ENCODE results near the gene TCEAL5. TPM values are rescaled to one million over a fixed set of nuclear protein-coding genes. Genes with fewer than 3 reads are reported as not detected.
A peak's percentile ranks its signal among the peaks of the same experiment; 100 is the strongest.

The TCEAL5 gene
- total RNA-seq, 1 donor from 2014 or later: not detected

DNA sequence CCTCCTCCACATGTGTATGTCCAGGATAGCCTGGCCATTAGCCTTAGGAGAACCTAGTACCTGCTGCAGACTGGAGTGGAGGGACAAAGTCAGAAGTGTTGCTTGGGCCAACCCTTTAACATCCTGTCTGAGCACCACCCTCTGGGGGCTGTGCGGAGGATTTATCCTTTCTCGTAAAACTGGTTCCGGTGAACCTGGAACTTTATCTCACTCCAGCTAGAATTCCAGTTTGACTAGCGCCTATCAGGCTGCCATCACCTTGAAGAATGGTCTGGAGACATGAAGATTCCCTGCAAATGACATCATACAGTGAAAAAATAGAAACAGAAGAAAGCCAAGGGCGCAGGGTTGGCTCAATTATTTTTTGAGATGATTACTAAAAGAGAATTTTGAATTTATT lies 25.6 kb downstream of the TCEAL5 start:
- Histone ChIP-seq H3K9ac (no peak overlapping the region), H3F3A (ENCODE audit: low read depth) (peaks cover 19% of the 10 kb centered on the region), H3K4me2 (no peak overlapping the region), H3K36me3 (no peaks in the 10 kb centered on the region), H3K4me1 (peaks cover 7% of the 10 kb centered on the region), H4K20me1 (ENCODE audit: low read depth) (no peaks in the 10 kb centered on the region), H2AFZ (replicated peaks) (no peak overlapping the region), H3K27ac (no peak overlapping the region), H3K27me3 (no peaks in the 10 kb centered on the region), H3K9me3 (ENCODE audit: low read depth) (no peaks in the 10 kb centered on the region), H3K4me3 (no peak overlapping the region), H3K79me2 (ENCODE audit: low read depth) (peaks cover 17% of the 10 kb centered on the region)
- Mint-ChIP-seq H3K4me3 (no peak overlapping the region), H3K4me1 (peaks cover 19% of the 10 kb centered on the region), H3K36me3 (peaks cover 11% of the 10 kb centered on the region), H3K27me3 (ENCODE audit: insufficient read depth, low read depth) (peaks cover 2% of the 10 kb centered on the region), H3K9me3 (no peaks in the 10 kb centered on the region), H3K27ac (no peak overlapping the region)
- TF ChIP-seq, protein P1, sequence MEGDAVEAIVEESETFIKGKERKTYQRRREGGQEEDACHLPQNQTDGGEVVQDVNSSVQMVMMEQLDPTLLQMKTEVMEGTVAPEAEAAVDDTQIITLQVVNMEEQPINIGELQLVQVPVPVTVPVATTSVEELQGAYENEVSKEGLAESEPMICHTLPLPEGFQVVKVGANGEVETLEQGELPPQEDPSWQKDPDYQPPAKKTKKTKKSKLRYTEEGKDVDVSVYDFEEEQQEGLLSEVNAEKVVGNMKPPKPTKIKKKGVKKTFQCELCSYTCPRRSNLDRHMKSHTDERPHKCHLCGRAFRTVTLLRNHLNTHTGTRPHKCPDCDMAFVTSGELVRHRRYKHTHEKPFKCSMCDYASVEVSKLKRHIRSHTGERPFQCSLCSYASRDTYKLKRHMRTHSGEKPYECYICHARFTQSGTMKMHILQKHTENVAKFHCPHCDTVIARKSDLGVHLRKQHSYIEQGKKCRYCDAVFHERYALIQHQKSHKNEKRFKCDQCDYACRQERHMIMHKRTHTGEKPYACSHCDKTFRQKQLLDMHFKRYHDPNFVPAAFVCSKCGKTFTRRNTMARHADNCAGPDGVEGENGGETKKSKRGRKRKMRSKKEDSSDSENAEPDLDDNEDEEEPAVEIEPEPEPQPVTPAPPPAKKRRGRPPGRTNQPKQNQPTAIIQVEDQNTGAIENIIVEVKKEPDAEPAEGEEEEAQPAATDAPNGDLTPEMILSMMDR (IDR thresholded peaks at IDR 0.05): no peak
- TF ChIP-seq EZH2phosphoT487 (IDR thresholded peaks at IDR 0.05) (no peak), EZH2 (IDR thresholded peaks at IDR 0.05) (no peak)
- DNase-seq (ENCODE audit: low spot score): no peak

DNA sequence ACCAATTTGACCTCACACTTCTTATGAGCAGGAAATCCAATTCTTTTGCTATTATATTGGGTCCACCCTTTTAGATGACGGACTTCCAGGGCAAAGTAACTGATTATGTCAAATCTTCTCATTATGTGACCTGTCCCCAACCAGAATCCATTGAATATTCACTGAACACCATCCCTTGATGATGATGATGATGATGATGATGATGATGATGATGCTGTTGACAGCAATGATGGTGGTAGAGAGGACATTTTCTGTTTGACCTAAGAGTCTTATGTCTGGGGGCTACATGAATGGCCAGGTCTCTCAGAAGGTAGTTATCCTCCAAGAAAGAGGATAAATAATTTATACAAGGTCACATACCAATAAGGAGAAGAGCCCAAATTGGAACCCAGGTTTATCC lies 26.7 kb downstream of the TCEAL5 start:
- Histone ChIP-seq H2AFZ (replicated peaks) (no peak overlapping the region), H3K4me1 (peaks cover 7% of the 10 kb centered on the region), H3K36me3 (no peaks in the 10 kb centered on the region), H3K79me2 (ENCODE audit: low read depth) (peaks cover 17% of the 10 kb centered on the region), H3K27ac (no peak overlapping the region), H3K27me3 (no peaks in the 10 kb centered on the region), H3K4me3 (no peak overlapping the region), H3F3A (ENCODE audit: low read depth) (peaks cover 18% of the 10 kb centered on the region), H4K20me1 (ENCODE audit: low read depth) (no peaks in the 10 kb centered on the region), H3K4me2 (no peak overlapping the region), H3K9me3 (ENCODE audit: low read depth) (no peaks in the 10 kb centered on the region), H3K9ac (no peak overlapping the region)
- Mint-ChIP-seq H3K27me3 (ENCODE audit: insufficient read depth, low read depth) (no peaks in the 10 kb centered on the region), H3K9me3 (no peaks in the 10 kb centered on the region), H3K4me1 (peaks cover 11% of the 10 kb centered on the region), H3K4me3 (no peak overlapping the region), H3K36me3 (peaks cover 11% of the 10 kb centered on the region), H3K27ac (no peak overlapping the region)
- TF ChIP-seq, protein P1 (IDR thresholded peaks at IDR 0.05): no peak
- TF ChIP-seq EZH2phosphoT487 (IDR thresholded peaks at IDR 0.05): no peak
- no peak for TF ChIP-seq EZH2 (IDR thresholded peaks at IDR 0.05)
- DNase-seq (ENCODE audit: low spot score): no peak

DNA sequence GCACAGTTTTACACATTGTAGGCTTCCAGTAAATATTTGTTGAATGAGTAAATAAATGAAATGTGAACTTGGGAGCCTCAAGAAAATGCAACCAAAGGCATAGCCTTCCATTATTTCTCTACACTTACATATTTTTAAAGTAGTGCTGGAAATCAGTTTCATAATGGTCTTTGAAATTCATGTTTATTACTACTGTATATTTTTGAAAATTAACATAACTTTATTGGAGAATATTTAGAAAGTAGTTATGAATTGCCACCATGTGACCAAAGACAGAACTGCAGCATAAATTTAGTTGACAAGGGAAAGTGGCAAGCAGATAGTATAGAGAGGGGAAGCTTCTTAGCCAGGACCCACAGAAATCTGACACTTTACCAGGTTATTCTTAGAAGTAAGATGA lies 28.0 kb downstream of the TCEAL5 start:
- no peak overlapping the region for H3K4me3 Mint-ChIP-seq
- DNase-seq (ENCODE audit: low spot score): no peak

More for the DNA sequence above, 28.0 kb downstream of the TCEAL5 start:
- no peak overlapping the region for H3K4me3 ChIP-seq
- H3F3A ChIP-seq (ENCODE audit: low read depth): peaks cover 5% of the 10 kb centered on the region
- H3K27ac Mint-ChIP-seq: no peak overlapping the region
- peaks cover 3% of the 10 kb centered on the region for H3K4me1 ChIP-seq
- H2AFZ ChIP-seq (replicated peaks): no peak overlapping the region
- H3K27me3 Mint-ChIP-seq (ENCODE audit: insufficient read depth, low read depth): no peaks in the 10 kb centered on the region
- no peaks in the 10 kb centered on the region for H3K9me3 ChIP-seq (ENCODE audit: low read depth)
- H3K36me3 Mint-ChIP-seq: peaks cover 8% of the 10 kb centered on the region
- no peak overlapping the region for H3K27ac ChIP-seq
- H3K27me3 ChIP-seq: no peaks in the 10 kb centered on the region
- TF ChIP-seq, protein P1 (IDR thresholded peaks at IDR 0.05): peak; percentile 32
- no peak for TF ChIP-seq EZH2 (IDR thresholded peaks at IDR 0.05)
- H3K4me1 Mint-ChIP-seq: peaks cover 4% of the 10 kb centered on the region
- H3K9me3 Mint-ChIP-seq: no peaks in the 10 kb centered on the region
- H3K36me3 ChIP-seq: no peaks in the 10 kb centered on the region
- no peak overlapping the region for H3K9ac ChIP-seq
- H3K79me2 ChIP-seq (ENCODE audit: low read depth): peaks cover 13% of the 10 kb centered on the region
- H3K4me2 ChIP-seq: no peak overlapping the region
- no peaks in the 10 kb centered on the region for H4K20me1 ChIP-seq (ENCODE audit: low read depth)
